Neural cell (in vitro differentiated cells): ENCODE measurements around the gene RNF181.

Experiments
- CTCF ChIP-seq: fragments of 450-650 bp; IDR thresholded peaks from 2 replicates; pipeline ENCODE4 v1.5.1; 2014; ENCODE audit warnings: antibody characterized with exemption, mild to moderate bottlenecking, moderate library complexity; ENCODE audit not compliant: poor library complexity, severe bottlenecking
- EZH2 ChIP-seq: fragments of 200-600, 300-800 bp; shearing (Covaris generic), sonication (generic); IDR thresholded peaks from 2 replicates; pipeline ENCODE4 v1.6.1; 2014; ENCODE audit warnings: antibody characterized with exemption, low read length, borderline replicate concordance, mild to moderate bottlenecking; ENCODE audit not compliant: insufficient read depth, poor library complexity, severe bottlenecking
- MXI1 ChIP-seq: fragments of 450-650 bp; conservative IDR thresholded peaks from 2 replicates; pipeline ENCODE4 v1.6.1; 2014; ENCODE audit warnings: antibody characterized with exemption, mild to moderate bottlenecking; ENCODE audit not compliant: poor library complexity, severe bottlenecking

- TF ChIP-seq CTCF: no peak
- no peak for TF ChIP-seq MXI1
- no peak for TF ChIP-seq EZH2
These were observed 11.1 kb upstream of the RNF181 start, which contains the start of gene VAMP5 for GRCh38 chr2:85584354-85584856.
